ENCODE measurements around the gene FCGR2B. TPM values are rescaled to one million over a fixed set of nuclear protein-coding genes. Genes with fewer than 3 reads are reported as not detected.

Gene FCGR2B
- total and polyA plus RNA-seq, 2 experiments from 2014 or later, result not detected

GRCh38 chr1:161705537-161705936 lies 42.6 kb downstream of the FCGR2B start:
- no peaks in the 10 kb centered on the region for H3K27me3 ChIP-seq (ENCODE audit: insufficient read depth)
- no peak overlapping the region for H3K27ac Mint-ChIP-seq
- no peaks in the 10 kb centered on the region for H3F3A ChIP-seq (replicated peaks; ENCODE audit: low read depth)
- no peaks in the 10 kb centered on the region for H3K4me1 ChIP-seq (ENCODE audit: insufficient read depth)
- H2AFZ ChIP-seq, result no peak overlapping the region
- H3K9me2 ChIP-seq (ENCODE audit: insufficient read depth), result peaks cover 4% of the 10 kb centered on the region; the same call in 1 of the 2 replicates
- DNase-seq (ENCODE audit: low spot score) (no peak), ATAC-seq (no peak)
- TF ChIP-seq, protein P1, sequence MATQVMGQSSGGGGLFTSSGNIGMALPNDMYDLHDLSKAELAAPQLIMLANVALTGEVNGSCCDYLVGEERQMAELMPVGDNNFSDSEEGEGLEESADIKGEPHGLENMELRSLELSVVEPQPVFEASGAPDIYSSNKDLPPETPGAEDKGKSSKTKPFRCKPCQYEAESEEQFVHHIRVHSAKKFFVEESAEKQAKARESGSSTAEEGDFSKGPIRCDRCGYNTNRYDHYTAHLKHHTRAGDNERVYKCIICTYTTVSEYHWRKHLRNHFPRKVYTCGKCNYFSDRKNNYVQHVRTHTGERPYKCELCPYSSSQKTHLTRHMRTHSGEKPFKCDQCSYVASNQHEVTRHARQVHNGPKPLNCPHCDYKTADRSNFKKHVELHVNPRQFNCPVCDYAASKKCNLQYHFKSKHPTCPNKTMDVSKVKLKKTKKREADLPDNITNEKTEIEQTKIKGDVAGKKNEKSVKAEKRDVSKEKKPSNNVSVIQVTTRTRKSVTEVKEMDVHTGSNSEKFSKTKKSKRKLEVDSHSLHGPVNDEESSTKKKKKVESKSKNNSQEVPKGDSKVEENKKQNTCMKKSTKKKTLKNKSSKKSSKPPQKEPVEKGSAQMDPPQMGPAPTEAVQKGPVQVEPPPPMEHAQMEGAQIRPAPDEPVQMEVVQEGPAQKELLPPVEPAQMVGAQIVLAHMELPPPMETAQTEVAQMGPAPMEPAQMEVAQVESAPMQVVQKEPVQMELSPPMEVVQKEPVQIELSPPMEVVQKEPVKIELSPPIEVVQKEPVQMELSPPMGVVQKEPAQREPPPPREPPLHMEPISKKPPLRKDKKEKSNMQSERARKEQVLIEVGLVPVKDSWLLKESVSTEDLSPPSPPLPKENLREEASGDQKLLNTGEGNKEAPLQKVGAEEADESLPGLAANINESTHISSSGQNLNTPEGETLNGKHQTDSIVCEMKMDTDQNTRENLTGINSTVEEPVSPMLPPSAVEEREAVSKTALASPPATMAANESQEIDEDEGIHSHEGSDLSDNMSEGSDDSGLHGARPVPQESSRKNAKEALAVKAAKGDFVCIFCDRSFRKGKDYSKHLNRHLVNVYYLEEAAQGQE (IDR thresholded peaks at IDR 0.05; ENCODE audit: unreplicated experiment), result no peak
- no peak for TF ChIP-seq CREB1 (CRISPR knock-in tag; IDR thresholded peaks at IDR 0.05; ENCODE audit: low read depth)
- no peak for TF ChIP-seq STAT1 (IDR thresholded peaks at IDR 0.05; ENCODE audit: unreplicated experiment)
- no peak for TF ChIP-seq ZNF331 (CRISPR knock-in tag; IDR thresholded peaks at IDR 0.05; ENCODE audit: low read depth)
- TF ChIP-seq EZH2 (IDR thresholded peaks at IDR 0.05; ENCODE audit: low read depth, unreplicated experiment), result no peak
- TF ChIP-seq, protein P2, sequence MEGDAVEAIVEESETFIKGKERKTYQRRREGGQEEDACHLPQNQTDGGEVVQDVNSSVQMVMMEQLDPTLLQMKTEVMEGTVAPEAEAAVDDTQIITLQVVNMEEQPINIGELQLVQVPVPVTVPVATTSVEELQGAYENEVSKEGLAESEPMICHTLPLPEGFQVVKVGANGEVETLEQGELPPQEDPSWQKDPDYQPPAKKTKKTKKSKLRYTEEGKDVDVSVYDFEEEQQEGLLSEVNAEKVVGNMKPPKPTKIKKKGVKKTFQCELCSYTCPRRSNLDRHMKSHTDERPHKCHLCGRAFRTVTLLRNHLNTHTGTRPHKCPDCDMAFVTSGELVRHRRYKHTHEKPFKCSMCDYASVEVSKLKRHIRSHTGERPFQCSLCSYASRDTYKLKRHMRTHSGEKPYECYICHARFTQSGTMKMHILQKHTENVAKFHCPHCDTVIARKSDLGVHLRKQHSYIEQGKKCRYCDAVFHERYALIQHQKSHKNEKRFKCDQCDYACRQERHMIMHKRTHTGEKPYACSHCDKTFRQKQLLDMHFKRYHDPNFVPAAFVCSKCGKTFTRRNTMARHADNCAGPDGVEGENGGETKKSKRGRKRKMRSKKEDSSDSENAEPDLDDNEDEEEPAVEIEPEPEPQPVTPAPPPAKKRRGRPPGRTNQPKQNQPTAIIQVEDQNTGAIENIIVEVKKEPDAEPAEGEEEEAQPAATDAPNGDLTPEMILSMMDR (conservative IDR thresholded peaks at IDR 0.05; ENCODE audit: low read depth in 2 of 2), result no peak
- TF ChIP-seq ZNF114 (CRISPR knock-in tag; IDR thresholded peaks at IDR 0.05), result no peak
- no peak for TF ChIP-seq JUNB (IDR thresholded peaks at IDR 0.05; ENCODE audit: unreplicated experiment)
- TF ChIP-seq NANOG (IDR thresholded peaks at IDR 0.05; ENCODE audit: borderline replicate concordance), result no peak
- no peak for TF ChIP-seq ZNF462 (CRISPR knock-in tag; IDR thresholded peaks at IDR 0.05)
- no peak for TF ChIP-seq ETS1 (IDR thresholded peaks at IDR 0.05)
- TF ChIP-seq EZH2phosphoT487 (IDR thresholded peaks at IDR 0.05; ENCODE audit: unreplicated experiment), result no peak
- no peaks in the 10 kb centered on the region for H3K36me3 ChIP-seq (ENCODE audit: insufficient read depth)
- no peaks in the 10 kb centered on the region for H3K36me3 Mint-ChIP-seq (ENCODE audit: low read depth)
- no peak overlapping the region for H3K4me3 Mint-ChIP-seq
- H3K27ac ChIP-seq (ENCODE audit: low read depth), result no peak overlapping the region
- H3K4me3 ChIP-seq, result no peak overlapping the region
- H3K79me2 ChIP-seq (replicated peaks; ENCODE audit: insufficient read depth), result no peaks in the 10 kb centered on the region
- no peaks in the 10 kb centered on the region for H3K27me3 Mint-ChIP-seq (ENCODE audit: insufficient read depth, low read depth, poor library complexity)
- no peaks in the 10 kb centered on the region for H3K9me3 Mint-ChIP-seq
- H3K4me1 Mint-ChIP-seq, result peaks cover 18% of the 10 kb centered on the region
- no peak overlapping the region for H3K4me2 ChIP-seq
- no peaks in the 10 kb centered on the region for H4K20me1 ChIP-seq (replicated peaks; ENCODE audit: insufficient read depth)
